PC-9 (cell line): ENCODE data around the gene AGL.

Experiments used
- EZH2 ChIP-seq: fragments of 200-600 bp; sonication (generic); IDR thresholded peaks from 2 replicates; pipeline ENCODE4 v1.8.0; 2017; ENCODE audit warnings: antibody characterized with exemption, low read depth
- TF ChIP-seq, protein P1 (sequence below): fragments of 200-600 bp; sonication (generic); conservative IDR thresholded peaks from 2 replicates; pipeline ENCODE4 v1.6.1; 2017; ENCODE audit warnings: mixed run types, antibody characterized with exemption, mild to moderate bottlenecking, moderate library complexity

DNA sequence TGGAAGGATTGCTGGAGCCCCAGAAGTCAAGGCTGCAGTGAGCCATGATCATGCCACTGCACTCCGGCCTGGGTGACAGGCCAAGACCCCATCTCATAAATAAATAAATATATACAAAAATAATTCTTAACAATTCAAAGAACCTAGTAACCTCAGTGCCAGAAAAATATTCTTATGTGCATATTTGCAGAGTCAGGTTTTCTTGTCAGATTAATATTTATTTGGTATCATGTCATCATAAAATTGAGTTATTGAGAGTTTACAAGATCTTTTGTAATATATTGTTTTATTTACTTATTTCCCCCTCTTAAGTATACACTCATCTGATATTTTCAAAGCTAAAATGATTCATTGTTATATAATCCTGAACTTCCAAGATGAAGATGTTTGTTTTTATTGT lies 24.5 kb upstream of the AGL start:
- TF ChIP-seq, protein P1, sequence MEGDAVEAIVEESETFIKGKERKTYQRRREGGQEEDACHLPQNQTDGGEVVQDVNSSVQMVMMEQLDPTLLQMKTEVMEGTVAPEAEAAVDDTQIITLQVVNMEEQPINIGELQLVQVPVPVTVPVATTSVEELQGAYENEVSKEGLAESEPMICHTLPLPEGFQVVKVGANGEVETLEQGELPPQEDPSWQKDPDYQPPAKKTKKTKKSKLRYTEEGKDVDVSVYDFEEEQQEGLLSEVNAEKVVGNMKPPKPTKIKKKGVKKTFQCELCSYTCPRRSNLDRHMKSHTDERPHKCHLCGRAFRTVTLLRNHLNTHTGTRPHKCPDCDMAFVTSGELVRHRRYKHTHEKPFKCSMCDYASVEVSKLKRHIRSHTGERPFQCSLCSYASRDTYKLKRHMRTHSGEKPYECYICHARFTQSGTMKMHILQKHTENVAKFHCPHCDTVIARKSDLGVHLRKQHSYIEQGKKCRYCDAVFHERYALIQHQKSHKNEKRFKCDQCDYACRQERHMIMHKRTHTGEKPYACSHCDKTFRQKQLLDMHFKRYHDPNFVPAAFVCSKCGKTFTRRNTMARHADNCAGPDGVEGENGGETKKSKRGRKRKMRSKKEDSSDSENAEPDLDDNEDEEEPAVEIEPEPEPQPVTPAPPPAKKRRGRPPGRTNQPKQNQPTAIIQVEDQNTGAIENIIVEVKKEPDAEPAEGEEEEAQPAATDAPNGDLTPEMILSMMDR = no peak
- TF ChIP-seq EZH2 = no peak
